HG03108 (cell line): ENCODE measurements around the gene CLGN.
"Not testable (repeated sequence)": the region's sequence is repeated elsewhere in the genome, so short reads cannot be mapped to it uniquely, and the experiment has no call there.

ENCODE experiments used
- ATAC-seq: cut with Tn5 transposase; IDR thresholded peaks from one replicate; pipeline ENCODE4 v1.9.1; 2021; ENCODE audit warnings: moderate library complexity; ENCODE audit not compliant: unreplicated experiment

CLGN gene

GRCh38 chr4:140427106-140427918, at the start of gene CLGN:
Gene CLGN (minus strand): TSS chr4:140427648. CDS start chr4:140413078, 14,570 bp downstream.
- peak; percentile 82 for ATAC-seq

- ATAC-seq, result no peak
Observed at GRCh38 chr4:140472156-140472555, 44.7 kb upstream of the CLGN start.

GRCh38 chr4:140469791-140470733, 42.6 kb upstream of the CLGN start:
- ATAC-seq, result no peak

- ATAC-seq, result no peak
Observed at GRCh38 chr4:140466146-140466545, 38.7 kb upstream of the CLGN start.

GRCh38 chr4:140463614-140464013, 36.2 kb upstream of the CLGN start:
- ATAC-seq, result no peak

GRCh38 chr4:140463182-140463581, 35.7 kb upstream of the CLGN start:
- no peak for ATAC-seq

GRCh38 chr4:140450352-140450751, 22.9 kb upstream of the CLGN start:
- no peak for ATAC-seq

- ATAC-seq, result no peak
Observed at GRCh38 chr4:140448830-140449229, 21.4 kb upstream of the CLGN start.

- no peak for ATAC-seq
Observed at GRCh38 chr4:140448162-140448561, 20.7 kb upstream of the CLGN start.

- ATAC-seq, result not testable (repeated sequence)
Observed at GRCh38 chr4:140444347-140444746, 16.9 kb upstream of the CLGN start.

- no peak for ATAC-seq
Observed at GRCh38 chr4:140439644-140440142, 12.2 kb upstream of the CLGN start.

- ATAC-seq, result no peak
Observed at GRCh38 chr4:140427919-140428471, 547 bp upstream of the CLGN start.

GRCh38 chr4:140426610-140427105, 790 bp downstream of the CLGN start:
- no peak for ATAC-seq

- ATAC-seq, result no peak
Observed at GRCh38 chr4:140423106-140423505, 4.3 kb downstream of the CLGN start.

GRCh38 chr4:140413130-140413969, 14.1 kb downstream of the CLGN start:
- ATAC-seq, result not testable (repeated sequence)

- ATAC-seq, result no peak
Observed at GRCh38 chr4:140408974-140409373, 18.5 kb downstream of the CLGN start.

- ATAC-seq, result no peak
Observed at GRCh38 chr4:140406292-140406691, 21.2 kb downstream of the CLGN start.

GRCh38 chr4:140400111-140400510, 27.3 kb downstream of the CLGN start:
- no peak for ATAC-seq

GRCh38 chr4:140395668-140396067, 31.8 kb downstream of the CLGN start:
- no peak for ATAC-seq

- no peak for ATAC-seq
Observed at GRCh38 chr4:140388015-140388414, 39.4 kb downstream of the CLGN start.
